Right lobe of liver (tissue), 4 donors: Measurements from ENCODE around the gene KLHL22.

Source experiments
- CTCF ChIP-seq, 4 donors: fragments of 200-600 bp in 3 of 4; fragments of 450-650 bp in 1 of 4; IDR thresholded peaks; one replicate each; pipeline versions ENCODE4 v1.5.1 to v1.8.0; 2016 to 2022; ENCODE audit warnings: antibody characterized with exemption in 4 of 4, mild to moderate bottlenecking in 2 of 4
- POLR2A ChIP-seq: fragments of 450-650 bp; IDR thresholded peaks from one replicate; pipeline ENCODE4 v1.6.1; 2017; ENCODE audit warnings: antibody characterized with exemption, mild to moderate bottlenecking
- donor health status: DM: no; HTN: no; CAD: no.
- donor health status: DM: no; HTN: no; CAD: no.
- donor health status: DM: no; HTN: yes; CAD: no.

- TF ChIP-seq CTCF (IDR thresholded peaks at IDR 0.05) (no peak), POLR2A (no peak)
Observed at GRCh38 chr22:20491346-20491745, 4.2 kb downstream of the KLHL22 start.
